ENCODE data around the gene CDR2L.

DNA sequence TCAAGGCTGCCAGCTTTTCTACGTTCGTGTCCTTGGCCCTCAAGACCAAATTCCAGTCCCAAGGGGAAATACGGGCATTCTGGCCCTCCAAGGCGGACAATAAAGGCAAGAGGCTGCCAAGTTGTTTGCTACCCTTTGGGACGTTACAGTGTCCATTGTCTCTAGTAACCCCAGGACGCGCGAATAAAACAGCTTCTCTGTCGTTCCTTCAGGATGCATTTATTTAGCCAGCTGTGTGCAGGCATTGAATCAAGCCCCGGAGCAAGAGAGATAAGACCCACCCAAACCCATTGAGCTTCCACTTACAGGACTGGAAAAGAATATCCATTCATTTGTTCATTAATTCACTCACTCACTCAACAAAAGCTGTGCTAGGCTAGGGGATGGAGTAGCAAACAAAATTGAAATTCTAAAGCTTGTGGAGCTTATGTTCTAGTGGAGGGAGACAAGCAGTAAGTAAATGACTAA, 25.7 kb downstream of the CDR2L start:
- TF ChIP-seq, protein P1, sequence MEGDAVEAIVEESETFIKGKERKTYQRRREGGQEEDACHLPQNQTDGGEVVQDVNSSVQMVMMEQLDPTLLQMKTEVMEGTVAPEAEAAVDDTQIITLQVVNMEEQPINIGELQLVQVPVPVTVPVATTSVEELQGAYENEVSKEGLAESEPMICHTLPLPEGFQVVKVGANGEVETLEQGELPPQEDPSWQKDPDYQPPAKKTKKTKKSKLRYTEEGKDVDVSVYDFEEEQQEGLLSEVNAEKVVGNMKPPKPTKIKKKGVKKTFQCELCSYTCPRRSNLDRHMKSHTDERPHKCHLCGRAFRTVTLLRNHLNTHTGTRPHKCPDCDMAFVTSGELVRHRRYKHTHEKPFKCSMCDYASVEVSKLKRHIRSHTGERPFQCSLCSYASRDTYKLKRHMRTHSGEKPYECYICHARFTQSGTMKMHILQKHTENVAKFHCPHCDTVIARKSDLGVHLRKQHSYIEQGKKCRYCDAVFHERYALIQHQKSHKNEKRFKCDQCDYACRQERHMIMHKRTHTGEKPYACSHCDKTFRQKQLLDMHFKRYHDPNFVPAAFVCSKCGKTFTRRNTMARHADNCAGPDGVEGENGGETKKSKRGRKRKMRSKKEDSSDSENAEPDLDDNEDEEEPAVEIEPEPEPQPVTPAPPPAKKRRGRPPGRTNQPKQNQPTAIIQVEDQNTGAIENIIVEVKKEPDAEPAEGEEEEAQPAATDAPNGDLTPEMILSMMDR (conservative IDR thresholded peaks at IDR 0.05 in 1 of 2, IDR thresholded peaks at IDR 0.05 in 1 of 2; ENCODE audit: extremely low read depth in 1 of 2, insufficient read depth in 1 of 2, low read depth in 1 of 2, low read length in 2 of 2) = no peak
- TF ChIP-seq EZH2 (IDR thresholded peaks at IDR 0.05; ENCODE audit: borderline replicate concordance, low read length) = no peak
